HCT116 (cell line): Measurements from ENCODE around the gene COA8. TPM values are rescaled to one million over a fixed set of nuclear protein-coding genes. Genes with fewer than 3 reads are reported as not detected.

Experiments used
- ATAC-seq: fragments of 200-7000 bp; cut with Tn5 transposase; 2 replicates; pipeline ENCODE4 v1.9.1; 2020; ENCODE audit warnings: mild to moderate bottlenecking, moderate library complexity
- BruUV-seq: library from RNA; stranded (reverse); fragments of 400-500 nt; replicated peaks from 2 replicates; lab custom pipeline; 2021; lab: Mats Ljungman, UMichigan
- CTCF ChIA-PET: fragments of 300-600 bp; sonication (Branson Sonifier 250); formaldehyde crosslinking; loops from one replicate; lab custom pipeline; 2021; ENCODE audit warnings: antibody characterized with exemption; lab: Charles Lee
- POLR2A ChIA-PET: fragments of 300-600, 350-600 bp; sonication (Branson Sonifier 250); formaldehyde crosslinking; loops from one replicate; lab custom pipeline; 2021; ENCODE audit warnings: antibody characterized with exemption; lab: Charles Lee
- RAD21 ChIA-PET, 2 experiments: fragments of 300-600 bp; sonication (Branson Sonifier 250); formaldehyde crosslinking; loops; one replicate each; lab custom pipeline; 2023; ENCODE audit warnings: low total read pairs in 2 of 2; ENCODE audit not compliant: uncharacterized antibody in 2 of 2, unreplicated experiment in 2 of 2, low non-redundant PET in 1 of 2; lab: Charles Lee
- DNase-seq: peaks from one replicate; pipeline ENCODE4 v3.0.0-alpha.2; 2010; ENCODE audit warnings: low read depth, low spot score
- H2AFZ ChIP-seq: fragments of 200-600 bp; shearing (Covaris generic), sonication (generic); 2 replicates; pipeline ENCODE4 v1.6.1; 2017; ENCODE audit warnings: low read depth, mixed run types, mixed read lengths, antibody characterized with exemption, low read length; ENCODE audit not compliant: poor library complexity, severe bottlenecking
- H3K27ac ChIP-seq: 2 replicates; pipeline ENCODE4 v1.5.1; 2012; ENCODE audit warnings: low read depth, low read length
- H3K27me3 ChIP-seq: fragments of 200-600 bp; sonication (generic); 2 replicates; pipeline ENCODE4 v1.6.1; 2016; ENCODE audit warnings: mixed run types, low read length, mixed read lengths; ENCODE audit not compliant: insufficient read depth
- H3K36me3 ChIP-seq, 2 experiments: fragments of 200-500 bp in 1 of 2; fragments of 200-600 bp in 1 of 2; sonication (Bioruptor generic) in 1 of 2; sonication (generic) in 1 of 2; 2 replicates each; pipeline versions ENCODE4 v1.5.1 to v1.6.1; 2014 to 2016; ENCODE audit warnings: low read length in 2 of 2, inconsistent platforms in 1 of 2, mixed read lengths in 1 of 2, mixed run types in 1 of 2; ENCODE audit not compliant: insufficient read depth in 2 of 2, control insufficient read depth in 1 of 2
- H3K4me1 ChIP-seq, 2 experiments: fragments of 200-600 bp in 1 of 2; sonication (generic) in 1 of 2; 2 replicates each; pipeline versions ENCODE4 v1.5.1 to v1.6.1; 2012 to 2017; ENCODE audit warnings: low read length in 2 of 2, inconsistent platforms in 1 of 2, mild to moderate bottlenecking in 1 of 2, mixed read lengths in 1 of 2, mixed run types in 1 of 2, moderate library complexity in 1 of 2; ENCODE audit not compliant: insufficient read depth in 2 of 2, control insufficient read depth in 1 of 2
- H3K4me2 ChIP-seq: fragments of 200-600 bp; sonication (generic); 2 replicates; pipeline ENCODE4 v1.6.1; 2017; ENCODE audit warnings: mixed run types, low read length, mixed read lengths
- H3K4me3 ChIP-seq, 2 experiments: fragments of 200-600 bp in 1 of 2; sonication (generic) in 1 of 2; replicated peaks in 1 of 2; 2 replicates each; pipeline ENCODE4 v1.5.1; 2011 to 2016; ENCODE audit warnings: low read length in 2 of 2, control low read depth in 1 of 2, low read depth in 1 of 2, mild to moderate bottlenecking in 1 of 2, mixed read lengths in 1 of 2, mixed run types in 1 of 2
- H3K79me2 ChIP-seq: fragments of 200-600 bp; sonication (generic); 2 replicates; pipeline ENCODE4 v1.6.1; 2017; ENCODE audit warnings: mild to moderate bottlenecking, mixed run types, low read length, moderate library complexity, mixed read lengths; ENCODE audit not compliant: insufficient read depth
- H3K9ac ChIP-seq: fragments of 200-600 bp; sonication (generic); 2 replicates; pipeline ENCODE4 v1.6.1; 2016; ENCODE audit warnings: low read length, mixed read lengths
- H3K9me2 ChIP-seq: fragments of 200-600 bp; sonication (generic), shearing (Covaris generic); 2 replicates; pipeline ENCODE4 v1.6.1; 2017; ENCODE audit warnings: mixed run types, mild to moderate bottlenecking, moderate library complexity; ENCODE audit not compliant: insufficient read depth
- H3K9me3 ChIP-seq, 2 experiments: fragments of 200-500 bp in 1 of 2; fragments of 200-600 bp in 1 of 2; sonication (Bioruptor generic) in 1 of 2; sonication (generic) in 1 of 2; 2 replicates each; pipeline ENCODE4 v1.6.1; 2014 to 2017; ENCODE audit warnings: low read length in 2 of 2, mixed read lengths in 2 of 2, inconsistent platforms in 1 of 2, low read depth in 1 of 2, mild to moderate bottlenecking in 1 of 2, mixed run types in 1 of 2, moderate library complexity in 1 of 2; ENCODE audit not compliant: control insufficient read depth in 1 of 2, insufficient read depth in 1 of 2
- H4K20me1 ChIP-seq: fragments of 200-600 bp; sonication (generic), shearing (Covaris generic); 2 replicates; pipeline ENCODE4 v1.6.1; 2017; ENCODE audit warnings: mixed run types, mild to moderate bottlenecking, moderate library complexity; ENCODE audit not compliant: insufficient read depth
- CBX3 ChIP-seq: IDR thresholded peaks from 2 replicates; pipeline ENCODE4 v1.6.1; 2012; ENCODE audit warnings: low read depth
- EZH2 ChIP-seq: fragments of 200-600 bp; sonication (generic); IDR thresholded peaks from 2 replicates; pipeline ENCODE4 v1.6.1; 2017; ENCODE audit warnings: antibody characterized with exemption, mixed run types
- FOSL1 ChIP-seq: IDR thresholded peaks from 2 replicates; pipeline ENCODE4 v1.6.1; 2012; ENCODE audit warnings: low read depth
- POLR2A ChIP-seq: IDR thresholded peaks from 2 replicates; pipeline ENCODE4 v1.7.0; 2011; ENCODE audit warnings: borderline replicate concordance; ENCODE audit not compliant: insufficient read depth, insufficient read length; ENCODE audit errors: extremely low read depth
- POLR2AphosphoS5 ChIP-seq: IDR thresholded peaks from 2 replicates; pipeline ENCODE4 v1.6.1; 2011; ENCODE audit warnings: mild to moderate bottlenecking, low read depth, low read length, moderate library complexity
- RAD21 ChIP-seq: IDR thresholded peaks from 2 replicates; pipeline ENCODE4 v1.6.1; 2012; ENCODE audit warnings: low read depth, mild to moderate bottlenecking
- SP1 ChIP-seq: IDR thresholded peaks from 2 replicates; pipeline ENCODE4 v1.6.1; 2012; ENCODE audit warnings: low read depth
- ZBTB33 ChIP-seq: IDR thresholded peaks from 2 replicates; pipeline ENCODE4 v1.6.1; 2011; ENCODE audit warnings: mild to moderate bottlenecking, low read length, moderate library complexity; ENCODE audit not compliant: insufficient replicate concordance; ENCODE audit errors: extremely low read depth
- ZFX ChIP-seq: fragments of 450-650 bp; IDR thresholded peaks from 2 replicates; pipeline ENCODE4 v1.6.1; 2017
- ZNF274 ChIP-seq: fragments of 200-500 bp; sonication (Bioruptor generic); IDR thresholded peaks from 2 replicates; pipeline ENCODE4 v1.6.1; 2014; ENCODE audit warnings: mild to moderate bottlenecking, low read depth, low read length, inconsistent platforms
- intact Hi-C: fragments of 100-400 bp; cut with micrococcal nuclease; formaldehyde crosslinking; loops from 2 replicates; pipeline ENCODE4 v1.10.0; 2022
- total RNA-seq: library from RNA; stranded (reverse); gene quantifications from one replicate; pipeline ENCODE4 v1.2.1, GENCODE V29; 2021; ENCODE audit not compliant: unreplicated experiment

Gene COA8
- total RNA-seq, 1 experiment from 2014 or later, result 29.4 TPM

- Histone ChIP-seq H2AFZ (no peak overlapping the region), H4K20me1 (no peaks in the 10 kb centered on the region), H3K4me3 (no peak overlapping the region), H3K27me3 (no peaks in the 10 kb centered on the region), H3K79me2 (peaks cover 34% of the 10 kb centered on the region; the same call in 1 of the 2 replicates), H3K9ac (no peak overlapping the region), H3K9me2 (no peaks in the 10 kb centered on the region), H3K4me2 (no peak overlapping the region), H3K4me1 (peaks cover 23 to 30% of the 10 kb centered on the region in 2 experiments), H3K9me3 (no peaks in the 10 kb centered on the region), H3K36me3 (peaks cover 3 to 6% of the 10 kb centered on the region in 2 experiments; a peak in 2 of 4 replicates), H3K27ac (no peak overlapping the region)
- ChIA-PET RAD21 (no interaction called here), CTCF (interaction anchor here (1.4 kb wide), 1 partner anchor 231 kb away, joined by 3 read pairs; no protein-coding TSS in a partner anchor), POLR2A (no interaction called here)
- intact Hi-C loops, result loop anchor here (5.0 to 10.0 kb wide), 3 partner anchors 233 to 503 kb away; no protein-coding TSS in a partner anchor
- DNase-seq, result no peak
- ATAC-seq, result no peak
- TF ChIP-seq SP1, result no peak
- no peak for TF ChIP-seq EZH2
- TF ChIP-seq ZFX, result no peak
- no peak for TF ChIP-seq RAD21
- TF ChIP-seq POLR2A, result no peak
- no peak for TF ChIP-seq ZBTB33
- no peak for TF ChIP-seq CBX3
- no peak for TF ChIP-seq POLR2AphosphoS5
- no peak for TF ChIP-seq FOSL1
- no peak for TF ChIP-seq ZNF274
- no TSS peak for BruUV-seq
Observed at GRCh38 chr14:103574104-103574503, 11.3 kb downstream of the COA8 start.
